ENCODE data around the gene SLC37A1. TPM values are rescaled to one million over a fixed set of nuclear protein-coding genes. Genes with fewer than 3 reads are reported as not detected.

The SLC37A1 gene
- total and polyA plus RNA-seq, 4 donors = 2.0 to 7.2 (median 4.3) TPM

GRCh38 chr21:42561762-42562650 lies 48.4 kb downstream of the SLC37A1 start:
- H3K9me3 ChIP-seq (ENCODE audit: control insufficient read depth in 4 of 4, low read length in 3 of 4) = no peaks in the 10 kb centered on the region
- H3K27me3 ChIP-seq (ENCODE audit: control insufficient read depth in 4 of 4, insufficient read depth in 4 of 4, low read length in 3 of 4) = no peaks in the 10 kb centered on the region
- no peak overlapping the region for H3K27ac ChIP-seq (ENCODE audit: low read depth in 1 of 2, low read length in 2 of 2)
- no peak overlapping the region for H3K4me3 ChIP-seq (ENCODE audit: low read depth in 1 of 3, low read length in 3 of 3)
- no peak for DNase-seq (ENCODE audit: low spot score)
- TF ChIP-seq CTCF (IDR thresholded peaks at IDR 0.05; ENCODE audit: low read depth, low read length, missing input control) (no peak), MAX (IDR thresholded peaks at IDR 0.05) (no peak), YY1 (IDR thresholded peaks at IDR 0.05) (no peak), ZBTB33 (IDR thresholded peaks at IDR 0.05) (no peak), JUND (IDR thresholded peaks at IDR 0.05) (no peak), EGR1 (IDR thresholded peaks at IDR 0.05; ENCODE audit: low read depth in 2 of 2) (no peak), ATF3 (IDR thresholded peaks at IDR 0.05) (no peak), FOXA1 (IDR thresholded peaks at IDR 0.05) (no peak), SP1 (IDR thresholded peaks at IDR 0.05) (no peak), HNF4A (conservative IDR thresholded peaks at IDR 0.05) (no peak), RXRA (IDR thresholded peaks at IDR 0.05) (no peak), GABPA (IDR thresholded peaks at IDR 0.05 in 1 of 2, conservative IDR thresholded peaks at IDR 0.05 in 1 of 2) (no peak), FOXA2 (IDR thresholded peaks at IDR 0.05) (no peak)
- no peak overlapping the region for H3K9ac ChIP-seq (ENCODE audit: low read depth in 1 of 2, low read length in 2 of 2)
- peaks cover 2 to 6% (median 4%) of the 10 kb centered on the region in 4 donors for H3K4me1 ChIP-seq (ENCODE audit: control insufficient read depth in 4 of 4, insufficient read depth in 4 of 4, low read length in 3 of 4)
- peaks cover 6 to 14% (median 10%) of the 10 kb centered on the region in 4 donors for H3K36me3 ChIP-seq (ENCODE audit: control insufficient read depth in 4 of 4, insufficient read depth in 3 of 4, low read depth in 1 of 4, low read length in 3 of 4)
- WGBS = 76% methylated on average over 23 of the region's 23 CpGs

GRCh38 chr21:42562816-42563215 lies 49.2 kb downstream of the SLC37A1 start:
- H3K4me3 ChIP-seq (ENCODE audit: low read depth in 1 of 3, low read length in 3 of 3) = no peak overlapping the region
- peaks cover 6 to 16% (median 10%) of the 10 kb centered on the region in 4 donors for H3K36me3 ChIP-seq (ENCODE audit: control insufficient read depth in 4 of 4, insufficient read depth in 3 of 4, low read depth in 1 of 4, low read length in 3 of 4)
- TF ChIP-seq JUND (IDR thresholded peaks at IDR 0.05) = no peak
- no peak for TF ChIP-seq MAX (IDR thresholded peaks at IDR 0.05)
- no peak for TF ChIP-seq NR2F2 (IDR thresholded peaks at IDR 0.05)
- TF ChIP-seq YY1 (IDR thresholded peaks at IDR 0.05) = no peak
- no peak for TF ChIP-seq HNF4G (IDR thresholded peaks at IDR 0.05)
- TF ChIP-seq REST (IDR thresholded peaks at IDR 0.05) = no peak
- TF ChIP-seq ZBTB33 (IDR thresholded peaks at IDR 0.05) = no peak
- TF ChIP-seq HNF4A (conservative IDR thresholded peaks at IDR 0.05) = no peak
- TF ChIP-seq RAD21 (IDR thresholded peaks at IDR 0.05) = no peak
- no peak for TF ChIP-seq GABPA (IDR thresholded peaks at IDR 0.05 in 1 of 2, conservative IDR thresholded peaks at IDR 0.05 in 1 of 2)
- TF ChIP-seq FOXA2 (IDR thresholded peaks at IDR 0.05) = no peak
- TF ChIP-seq EGR1 (IDR thresholded peaks at IDR 0.05; ENCODE audit: low read depth in 2 of 2) = no peak
- no peak for TF ChIP-seq TAF1 (conservative IDR thresholded peaks at IDR 0.05)
- no peak for TF ChIP-seq FOXA1 (IDR thresholded peaks at IDR 0.05)
- no peaks in the 10 kb centered on the region for H3K27me3 ChIP-seq (ENCODE audit: control insufficient read depth in 4 of 4, insufficient read depth in 4 of 4, low read length in 3 of 4)
- H3K4me1 ChIP-seq (ENCODE audit: control insufficient read depth in 4 of 4, insufficient read depth in 4 of 4, low read length in 3 of 4) = no peaks in the 10 kb centered on the region
- DNase-seq (ENCODE audit: low spot score) = no peak
- no peak overlapping the region for H3K9ac ChIP-seq (ENCODE audit: low read depth in 1 of 2, low read length in 2 of 2)
- no peak overlapping the region for H3K27ac ChIP-seq (ENCODE audit: low read depth in 1 of 2, low read length in 2 of 2)
- 96% methylated on average over 8 of the region's 8 CpGs for WGBS
- no peaks in the 10 kb centered on the region for H3K9me3 ChIP-seq (ENCODE audit: control insufficient read depth in 4 of 4, low read length in 3 of 4)

Data from liver (tissue), 9 donors.